KMS-11 (cell line): Measurements from ENCODE around the gene KRTAP9-6.

Experiments used
- H2AFZ ChIP-seq: fragments of 200-600 bp; sonication (generic); 2 replicates; pipeline ENCODE4 v1.6.1; 2016; ENCODE audit warnings: antibody characterized with exemption, mixed run types, low read depth
- H3K27ac ChIP-seq: fragments of 200-600 bp; sonication (generic); 2 replicates; pipeline ENCODE4 v1.6.1; 2016; ENCODE audit warnings: mild to moderate bottlenecking, mixed run types
- H3K27me3 ChIP-seq: fragments of 200-600 bp; sonication (generic); 2 replicates; pipeline ENCODE4 v1.6.1; 2017; ENCODE audit warnings: mild to moderate bottlenecking, low read depth, mixed run types, moderate library complexity; ENCODE audit not compliant: insufficient read depth
- H3K36me3 ChIP-seq: fragments of 200-600 bp; sonication (generic); 2 replicates; pipeline ENCODE4 v1.6.1; 2017; ENCODE audit warnings: mild to moderate bottlenecking, mixed run types; ENCODE audit not compliant: insufficient read depth
- H3K4me1 ChIP-seq: fragments of 200-600 bp; sonication (generic); 2 replicates; pipeline ENCODE4 v1.6.1; 2016; ENCODE audit warnings: mild to moderate bottlenecking, low read depth, mixed run types; ENCODE audit not compliant: poor library complexity, severe bottlenecking
- H3K4me2 ChIP-seq: fragments of 200-600 bp; sonication (generic); 2 replicates; pipeline ENCODE4 v1.7.0; 2016; ENCODE audit warnings: mild to moderate bottlenecking, mixed run types
- H3K4me3 ChIP-seq: fragments of 200-600 bp; sonication (generic); IDR thresholded peaks from 2 replicates; pipeline ENCODE4 v1.6.1; 2017; ENCODE audit warnings: low read depth, low read length, mixed read lengths; ENCODE audit not compliant: insufficient read depth
- H3K79me2 ChIP-seq: fragments of 200-600 bp; sonication (generic); 2 replicates; pipeline ENCODE4 v1.6.1; 2016; ENCODE audit warnings: low read depth, mixed run types; ENCODE audit not compliant: insufficient read depth
- H3K9ac ChIP-seq: fragments of 200-600 bp; sonication (generic); 2 replicates; pipeline ENCODE4 v1.6.1; 2016; ENCODE audit warnings: mild to moderate bottlenecking, mixed run types
- H4K20me1 ChIP-seq: fragments of 200-600 bp; sonication (generic); 2 replicates; pipeline ENCODE4 v1.6.1; 2016; ENCODE audit warnings: mild to moderate bottlenecking, mixed run types; ENCODE audit not compliant: insufficient read depth
- TF ChIP-seq, protein P1 (sequence below): fragments of 200-600 bp; sonication (generic); conservative IDR thresholded peaks from 2 replicates; pipeline ENCODE4 v1.6.1; 2017; ENCODE audit warnings: low read depth, mild to moderate bottlenecking, antibody characterized with exemption, low read length, moderate library complexity, mixed read lengths

Gene KRTAP9-6

DNA sequence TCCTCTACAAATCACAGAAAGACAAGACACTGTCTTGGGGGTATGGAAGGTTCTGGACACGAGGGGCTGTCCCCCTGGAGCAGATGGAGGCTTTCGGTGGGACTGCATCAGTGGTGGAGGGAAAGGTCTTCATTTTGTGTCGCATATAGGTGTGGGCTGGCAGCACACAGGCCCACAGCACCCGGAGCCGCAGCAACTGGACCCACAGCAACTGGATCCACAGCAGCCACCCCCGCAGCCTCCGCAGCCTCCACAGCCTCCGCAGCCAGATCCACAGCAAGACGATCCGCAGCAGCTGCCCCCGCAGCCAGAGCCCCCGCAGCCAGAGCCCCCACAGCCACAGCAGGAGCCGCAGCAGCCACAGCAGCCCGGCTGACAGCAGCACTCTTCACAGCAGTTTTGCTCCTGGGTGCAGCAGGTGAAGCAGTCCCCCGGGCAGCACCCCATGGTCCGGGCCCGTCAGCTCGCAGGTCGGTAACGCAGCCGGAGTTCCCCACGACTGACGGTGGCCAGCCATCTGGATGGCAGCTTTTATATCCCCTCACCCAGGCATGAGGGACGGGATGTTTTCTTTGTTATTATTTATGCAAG lies 50.1 kb downstream of the KRTAP9-6 start, which contains the start of gene KRTAP17-1:
TSS of gene KRTAP17-1 (minus strand) at position 507 of the 591 bp plus-strand sequence. CDS start at position 447, 60 bp downstream.
- H3K9ac ChIP-seq: no peak within 1 kb of the TSS
- H2AFZ ChIP-seq: no peak within 1 kb of the TSS
- H3K4me3 ChIP-seq: no peak within 1 kb of the TSS
- TF ChIP-seq, protein P1, sequence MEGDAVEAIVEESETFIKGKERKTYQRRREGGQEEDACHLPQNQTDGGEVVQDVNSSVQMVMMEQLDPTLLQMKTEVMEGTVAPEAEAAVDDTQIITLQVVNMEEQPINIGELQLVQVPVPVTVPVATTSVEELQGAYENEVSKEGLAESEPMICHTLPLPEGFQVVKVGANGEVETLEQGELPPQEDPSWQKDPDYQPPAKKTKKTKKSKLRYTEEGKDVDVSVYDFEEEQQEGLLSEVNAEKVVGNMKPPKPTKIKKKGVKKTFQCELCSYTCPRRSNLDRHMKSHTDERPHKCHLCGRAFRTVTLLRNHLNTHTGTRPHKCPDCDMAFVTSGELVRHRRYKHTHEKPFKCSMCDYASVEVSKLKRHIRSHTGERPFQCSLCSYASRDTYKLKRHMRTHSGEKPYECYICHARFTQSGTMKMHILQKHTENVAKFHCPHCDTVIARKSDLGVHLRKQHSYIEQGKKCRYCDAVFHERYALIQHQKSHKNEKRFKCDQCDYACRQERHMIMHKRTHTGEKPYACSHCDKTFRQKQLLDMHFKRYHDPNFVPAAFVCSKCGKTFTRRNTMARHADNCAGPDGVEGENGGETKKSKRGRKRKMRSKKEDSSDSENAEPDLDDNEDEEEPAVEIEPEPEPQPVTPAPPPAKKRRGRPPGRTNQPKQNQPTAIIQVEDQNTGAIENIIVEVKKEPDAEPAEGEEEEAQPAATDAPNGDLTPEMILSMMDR: no peak
- no peak within 1 kb of the TSS for H3K4me2 ChIP-seq
- no peaks in the 10 kb centered on the region for H3K79me2 ChIP-seq
- no peaks in the 10 kb centered on the region for H4K20me1 ChIP-seq
- H3K4me1 ChIP-seq: no peaks in the 10 kb centered on the region
- H3K27ac ChIP-seq: no peak within 1 kb of the TSS
- H3K27me3 ChIP-seq: no peaks in the 10 kb centered on the region
- no peaks in the 10 kb centered on the region for H3K36me3 ChIP-seq
